Activated T-cell treated with anti-CD3 and anti-CD28 coated beads, Interleukin-2, amount 50 U/mL, for 48 hours (primary cell): ENCODE data around the gene LRRC4C.

Experiments
- DNase-seq, 2 experiments: peaks; one replicate each; pipeline ENCODE4 v3.0.0-alpha.2; 2020

LRRC4C gene

GRCh38 chr11:40139066-40139465 lies 1320.4 kb downstream of the LRRC4C start:
- no peak for DNase-seq

- no peak for DNase-seq
Measured at GRCh38 chr11:40134820-40135570, 1324.5 kb downstream of the LRRC4C start.

DNA sequence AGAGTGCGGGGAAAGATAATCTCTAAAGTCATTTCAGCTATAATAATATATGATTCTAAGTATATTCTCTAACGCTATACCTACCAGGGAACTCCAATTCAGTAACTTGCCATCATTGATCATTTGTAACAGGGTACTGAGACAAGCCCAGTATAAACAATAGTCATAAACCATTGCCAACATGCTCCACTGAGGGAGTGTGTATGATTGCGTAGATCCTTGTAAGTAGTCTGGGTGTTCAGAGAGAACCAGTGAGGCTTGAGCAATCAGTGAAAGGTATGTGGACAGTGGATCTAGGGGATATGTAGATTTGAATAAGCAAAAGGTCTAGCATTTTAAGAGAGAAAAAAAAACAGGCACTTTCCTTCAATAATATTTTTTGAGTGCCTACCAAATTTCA lies 1326.0 kb downstream of the LRRC4C start:
- DNase-seq: no peak

DNA sequence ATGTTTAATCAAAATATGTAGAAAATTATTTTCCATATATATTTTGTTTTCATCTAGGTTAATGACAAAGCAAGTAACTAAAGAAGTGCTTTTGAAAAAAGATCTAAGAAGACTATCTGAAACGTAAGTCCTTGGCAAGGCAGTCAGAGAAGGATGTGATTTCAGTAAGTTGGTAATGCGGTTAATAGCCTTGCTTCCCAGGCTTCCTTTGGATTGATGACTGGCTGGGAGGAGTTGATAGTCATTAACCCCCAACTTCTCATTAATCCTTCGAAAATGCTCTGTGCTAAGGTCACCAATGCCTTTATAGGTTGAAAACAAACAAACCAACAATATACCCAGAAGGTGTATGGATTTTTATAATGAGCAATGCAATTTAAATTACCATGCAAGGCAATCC lies 1326.5 kb downstream of the LRRC4C start:
- no peak for DNase-seq

DNA sequence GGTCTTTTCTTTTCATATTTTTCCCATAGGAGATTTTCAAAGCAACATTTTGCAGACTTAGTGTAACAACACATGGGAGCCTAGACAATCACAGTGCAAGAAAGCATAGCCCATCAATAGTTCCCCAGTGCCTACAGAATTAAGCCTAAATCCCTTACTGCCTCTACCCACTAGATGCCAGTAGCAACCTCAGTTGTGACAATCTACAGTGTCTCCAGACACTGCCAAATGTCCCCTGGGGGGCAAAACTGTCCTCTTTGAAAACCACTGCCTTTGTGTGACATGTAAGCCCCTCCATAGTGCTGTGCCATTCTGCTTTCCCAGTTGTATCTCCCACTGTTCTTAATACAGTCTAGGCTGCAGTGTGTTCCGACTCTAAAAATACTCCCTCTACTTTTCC lies 1329.0 kb downstream of the LRRC4C start:
- no peak for DNase-seq

DNA sequence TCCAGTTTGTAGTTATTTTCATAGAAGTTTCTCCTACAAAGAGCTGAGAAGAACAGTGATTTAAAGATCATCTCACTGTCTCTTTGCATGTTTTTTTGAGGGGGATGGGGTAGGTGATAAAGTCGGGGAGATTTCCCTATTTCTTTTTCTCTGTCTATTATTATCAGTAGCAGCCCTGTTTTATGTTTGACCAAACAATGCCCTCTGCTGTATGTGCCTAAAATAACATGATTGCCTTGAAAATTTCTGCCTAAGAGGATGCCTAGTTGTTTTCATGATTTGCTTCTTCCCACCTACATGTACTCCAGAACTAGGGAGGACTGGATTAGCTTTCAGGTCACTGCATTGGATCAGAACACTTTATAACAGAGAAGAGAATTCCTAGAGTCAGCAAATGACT lies 1330.2 kb downstream of the LRRC4C start:
- DNase-seq: no peak

DNA sequence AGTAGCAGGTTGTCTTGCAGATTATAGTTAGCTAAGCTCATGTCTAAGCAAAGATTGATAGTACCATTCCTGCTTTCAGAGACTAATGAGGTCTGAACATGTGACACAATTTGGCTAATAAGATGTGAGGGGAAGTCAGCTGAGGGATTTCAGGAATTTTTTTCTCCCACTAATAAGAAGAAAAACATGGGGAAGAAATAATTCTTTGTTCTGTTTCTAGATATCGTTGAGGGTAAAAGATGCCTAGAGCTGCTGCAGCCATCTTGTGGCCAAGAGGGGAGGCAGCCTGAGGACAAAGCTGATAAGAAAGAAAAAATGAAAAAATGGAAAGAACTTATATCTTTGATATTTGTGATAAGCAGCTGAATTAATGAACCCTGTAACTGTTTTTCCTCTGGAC lies 1334.4 kb downstream of the LRRC4C start:
- no peak for DNase-seq

- DNase-seq: no peak
Measured at GRCh38 chr11:40119661-40120060, 1339.8 kb downstream of the LRRC4C start.

- DNase-seq: no peak
Measured at GRCh38 chr11:40118780-40119179, 1340.7 kb downstream of the LRRC4C start.

GRCh38 chr11:40118026-40118425 lies 1341.4 kb downstream of the LRRC4C start:
- no peak for DNase-seq

DNA sequence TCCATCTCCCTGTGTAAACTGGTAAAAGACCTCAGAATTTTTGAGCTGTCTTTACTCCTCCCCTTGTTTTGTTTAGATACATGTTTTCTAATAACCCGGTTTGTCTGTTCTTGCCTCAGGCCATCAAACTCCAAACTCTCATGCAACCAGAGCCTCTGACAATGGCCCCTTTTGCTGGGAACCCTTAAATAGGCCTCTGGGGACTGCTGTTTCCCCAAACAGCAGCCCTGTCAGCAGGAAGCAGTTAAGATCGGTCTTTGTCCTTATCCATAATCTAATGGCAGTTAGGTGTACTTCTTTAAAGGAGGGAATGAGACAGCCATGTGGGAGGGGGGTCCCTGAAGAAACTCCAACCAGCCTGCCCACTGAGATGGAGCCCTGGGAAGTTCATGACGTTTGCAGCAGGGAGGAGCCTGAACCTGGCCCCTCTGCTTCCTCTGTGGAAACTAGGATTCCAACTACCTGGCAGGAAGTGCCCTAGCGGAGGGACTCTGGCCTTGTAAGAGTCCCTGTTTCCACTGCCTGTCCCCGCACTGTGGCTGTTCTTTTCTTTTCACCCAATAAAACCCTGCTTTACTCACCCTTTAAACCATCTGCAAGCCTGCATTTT lies 1354.4 kb downstream of the LRRC4C start:
- no peak for DNase-seq

DNA sequence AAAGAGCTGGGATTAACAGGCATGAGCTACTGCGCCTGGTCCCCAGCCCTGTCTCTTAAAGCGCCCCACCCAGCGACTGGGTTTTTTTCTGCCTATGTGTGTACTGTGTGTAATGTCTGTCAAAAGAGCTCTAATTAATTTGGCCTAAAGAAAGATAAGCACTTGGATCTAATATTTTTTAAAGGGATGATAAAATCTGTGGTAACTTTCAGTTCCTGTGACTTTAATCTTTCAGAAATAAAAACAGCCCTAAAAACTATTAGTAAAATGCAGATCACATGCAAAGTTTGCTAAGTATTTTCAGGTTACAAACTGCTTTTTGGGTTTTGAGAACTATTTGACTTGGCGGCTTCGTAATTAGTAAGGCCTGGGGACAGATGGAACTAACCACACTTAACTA lies 1358.7 kb downstream of the LRRC4C start:
- DNase-seq: no peak

- no peak for DNase-seq
Measured at GRCh38 chr11:40100162-40100553, 1359.3 kb downstream of the LRRC4C start.

DNA sequence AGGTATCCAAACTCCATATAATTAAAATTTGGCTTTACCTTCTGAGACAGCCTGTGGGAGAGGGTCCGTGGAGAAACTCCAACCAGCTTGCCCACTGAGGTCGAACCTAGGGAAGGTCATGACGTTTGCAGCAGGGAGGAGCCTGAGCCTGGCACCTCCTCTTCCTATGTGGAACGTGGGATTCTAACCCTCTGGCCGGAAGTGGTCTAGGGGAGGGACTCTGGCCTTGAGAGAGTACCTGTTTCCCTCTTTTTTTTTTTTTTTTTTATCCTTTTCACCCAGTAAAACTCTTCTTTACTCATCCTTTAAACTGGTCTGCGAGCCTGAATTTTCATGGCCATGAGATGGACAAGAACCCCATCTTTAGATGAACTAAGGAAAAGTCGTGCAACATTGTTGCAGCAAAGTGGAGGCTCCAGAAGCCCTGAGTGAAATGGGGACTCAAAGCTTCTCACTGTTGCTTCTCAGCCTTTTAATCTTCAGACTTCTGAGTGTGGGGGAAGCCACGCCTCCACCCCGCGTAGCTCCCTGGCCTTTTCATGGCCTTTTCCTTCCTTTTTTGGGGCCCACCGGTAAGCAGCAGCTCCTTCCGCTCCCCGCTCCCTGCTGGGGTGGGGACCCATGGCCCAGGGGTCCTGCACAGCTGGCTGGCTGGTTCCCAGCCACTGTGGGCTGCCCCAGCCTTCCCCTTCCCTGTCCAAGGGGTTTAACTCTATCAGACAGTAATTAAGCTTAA lies 1359.9 kb downstream of the LRRC4C start:
- DNase-seq: no peak

DNA sequence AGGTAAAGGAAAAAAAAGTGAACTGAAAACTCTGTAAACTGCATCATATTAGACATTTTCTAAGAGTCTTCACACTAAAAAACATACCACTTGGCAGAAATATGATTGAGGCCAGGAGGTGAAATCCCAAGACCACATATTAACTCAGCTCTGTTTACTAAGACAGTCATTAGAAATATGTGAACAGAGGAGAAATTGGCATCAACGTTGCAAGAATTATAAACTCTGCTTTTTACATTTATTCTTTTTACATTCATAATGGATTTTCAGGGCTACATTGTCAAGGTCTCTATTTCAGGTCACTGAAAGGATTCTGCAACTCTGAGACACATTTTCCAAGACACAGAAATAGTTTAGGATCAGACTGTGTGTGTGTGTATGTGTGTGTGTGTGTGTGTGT lies 1364.0 kb downstream of the LRRC4C start:
- no peak for DNase-seq

- DNase-seq: no peak
Measured at GRCh38 chr11:40094954-40095353, 1364.5 kb downstream of the LRRC4C start.

DNA sequence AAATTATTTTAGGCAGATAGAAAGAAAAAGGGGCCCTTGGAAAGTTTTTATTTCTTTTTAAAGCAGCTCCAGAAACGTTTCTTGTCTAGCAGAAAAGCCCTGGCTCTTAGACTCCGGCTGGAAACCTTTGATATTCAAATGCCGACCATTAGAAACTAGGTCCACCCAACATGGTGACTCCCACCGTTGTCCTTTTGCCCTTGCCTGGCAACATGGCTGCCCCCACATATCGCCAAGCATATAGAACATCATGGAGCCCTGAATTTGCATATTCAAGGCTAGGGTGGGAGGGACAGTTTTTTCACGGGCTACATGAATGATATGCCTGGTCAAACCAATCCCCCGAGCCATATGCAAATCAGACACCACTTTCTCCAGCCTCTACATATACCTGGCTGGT lies 1379.0 kb downstream of the LRRC4C start:
- no peak for DNase-seq
